Neural progenitor cell (in vitro differentiated cells): ENCODE results near the gene RARRES2. TPM values are rescaled to one million over a fixed set of nuclear protein-coding genes. Genes with fewer than 3 reads are reported as not detected.
"Not testable (repeated sequence)": the region's sequence is repeated elsewhere in the genome, so short reads cannot be mapped to it uniquely, and the experiment has no call there.

Source experiments
- DNase-seq: peaks from one replicate; pipeline ENCODE4 v3.0.0-alpha.2; 2016; ENCODE audit warnings: low spot score
- H2AFZ ChIP-seq: fragments of 200-600 bp; sonication (generic); replicated peaks from 2 replicates; pipeline ENCODE4 v1.6.1; 2016; ENCODE audit warnings: antibody characterized with exemption
- H3F3A ChIP-seq: fragments of 200-600 bp; sonication (generic); 2 replicates; pipeline ENCODE4 v1.6.1; 2016; ENCODE audit warnings: antibody characterized with exemption, low read depth
- H3K27ac ChIP-seq: fragments of 200-600 bp; sonication (generic); 2 replicates; pipeline ENCODE4 v1.5.1; 2016; ENCODE audit warnings: mild to moderate bottlenecking
- H3K27me3 ChIP-seq: fragments of 200-600 bp; sonication (generic); 2 replicates; pipeline ENCODE4 v1.6.1; 2016; ENCODE audit warnings: mild to moderate bottlenecking, moderate library complexity
- H3K36me3 ChIP-seq: fragments of 200-600 bp; sonication (generic); 2 replicates; pipeline ENCODE4 v1.5.1; 2016
- H3K4me1 ChIP-seq: fragments of 200-600 bp; sonication (generic); 2 replicates; pipeline ENCODE4 v1.6.1; 2016; ENCODE audit warnings: mixed run types
- H3K4me2 ChIP-seq: fragments of 200-600 bp; sonication (generic); 2 replicates; pipeline ENCODE4 v1.6.1; 2016
- H3K4me3 ChIP-seq: fragments of 200-600 bp; sonication (generic); 2 replicates; pipeline ENCODE4 v1.5.1; 2016
- H3K79me2 ChIP-seq: fragments of 200-600 bp; sonication (generic); 2 replicates; pipeline ENCODE4 v1.6.1; 2016; ENCODE audit warnings: low read depth
- H3K9ac ChIP-seq: fragments of 200-600 bp; sonication (generic); 2 replicates; pipeline ENCODE4 v1.6.1; 2016
- H3K9me3 ChIP-seq: fragments of 200-600 bp; sonication (generic); 2 replicates; pipeline ENCODE4 v1.5.1; 2016; ENCODE audit warnings: low read depth
- H4K20me1 ChIP-seq: fragments of 200-600 bp; sonication (generic); 2 replicates; pipeline ENCODE4 v1.6.1; 2016; ENCODE audit warnings: low read depth
- H3K27ac Mint-ChIP-seq: 3 replicates; pipeline ENCODE4 v1.8.0; 2021; ENCODE audit warnings: mixed read lengths
- H3K27me3 Mint-ChIP-seq: 2 replicates; pipeline ENCODE4 v1.8.0; 2022; ENCODE audit warnings: low read depth, mild to moderate bottlenecking, inconsistent platforms, moderate library complexity, mixed read lengths; ENCODE audit not compliant: insufficient read depth
- H3K36me3 Mint-ChIP-seq: 3 replicates; pipeline ENCODE4 v1.8.0; 2021; ENCODE audit warnings: mixed read lengths
- H3K4me1 Mint-ChIP-seq: 3 replicates; pipeline ENCODE4 v1.8.0; 2021; ENCODE audit warnings: mixed read lengths
- H3K4me3 Mint-ChIP-seq: 3 replicates; pipeline ENCODE4 v1.8.0; 2021; ENCODE audit warnings: mild to moderate bottlenecking, moderate library complexity, mixed read lengths
- H3K9me3 Mint-ChIP-seq: 3 replicates; pipeline ENCODE4 v1.8.0; 2020; ENCODE audit warnings: mixed read lengths
- EZH2 ChIP-seq: fragments of 200-600 bp; sonication (generic); IDR thresholded peaks from 2 replicates; pipeline ENCODE4 v1.6.1; 2017; ENCODE audit warnings: antibody characterized with exemption, mild to moderate bottlenecking, moderate library complexity
- EZH2phosphoT487 ChIP-seq: fragments of 200-600 bp; sonication (generic); IDR thresholded peaks from 2 replicates; pipeline ENCODE4 v1.6.1; 2017; ENCODE audit warnings: antibody characterized with exemption
- total RNA-seq: library from RNA; depleted of rRNA; stranded (reverse); fragments of >200 nt; gene quantifications from 2 replicates; pipeline ENCODE4 v1.2.3, GENCODE V29; 2015; ENCODE audit warnings: low replicate concordance
- TF ChIP-seq, protein P1 (sequence below): fragments of 200-600 bp; sonication (generic); IDR thresholded peaks from 2 replicates; pipeline ENCODE4 v1.5.1; 2017; ENCODE audit warnings: antibody characterized with exemption, mild to moderate bottlenecking

The RARRES2 gene
- total RNA-seq, 1 donor from 2014 or later, result 0.19 TPM

DNA sequence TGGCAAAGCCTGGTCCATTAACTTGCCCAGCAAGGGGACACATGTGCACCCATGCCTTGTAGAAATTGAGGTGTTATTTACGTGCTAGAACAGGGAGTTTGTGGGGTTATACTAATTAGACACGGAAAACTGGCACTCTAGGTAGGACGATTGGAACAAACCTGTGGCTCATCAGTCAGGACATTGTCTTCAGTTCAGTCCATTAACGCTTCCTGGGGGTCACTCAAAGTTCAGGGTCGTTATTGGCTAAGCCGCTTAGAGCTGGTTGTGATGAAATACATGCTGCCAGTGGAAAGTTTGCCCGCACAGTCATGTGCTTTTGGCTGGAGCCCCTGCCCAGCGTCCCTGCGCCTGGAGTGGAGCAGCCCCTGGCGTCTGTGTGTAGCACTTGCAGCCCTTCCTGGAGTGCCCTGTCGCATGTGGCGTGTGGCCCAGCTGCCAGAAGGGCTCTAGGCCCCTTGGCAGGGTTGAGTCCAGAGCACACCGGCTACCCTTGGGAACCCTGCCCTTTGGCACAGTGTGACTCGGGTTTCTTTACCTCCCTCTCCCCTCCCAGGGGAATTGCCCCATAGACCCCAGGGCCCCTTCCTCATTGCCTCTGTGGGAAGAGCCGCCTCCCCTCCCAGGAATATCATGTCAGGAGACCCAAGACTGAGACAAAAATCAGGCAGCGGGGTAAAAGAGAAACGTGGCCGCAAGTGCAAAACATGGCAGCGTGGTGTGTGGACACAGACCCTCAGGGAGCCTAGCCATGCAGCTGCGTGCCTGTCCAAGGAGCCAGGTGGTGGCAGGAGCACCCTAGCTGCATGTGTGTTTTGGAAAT, 47.5 kb upstream of the RARRES2 start:
- TF ChIP-seq EZH2 (no peak), EZH2phosphoT487 (no peak)
- TF ChIP-seq, protein P1, sequence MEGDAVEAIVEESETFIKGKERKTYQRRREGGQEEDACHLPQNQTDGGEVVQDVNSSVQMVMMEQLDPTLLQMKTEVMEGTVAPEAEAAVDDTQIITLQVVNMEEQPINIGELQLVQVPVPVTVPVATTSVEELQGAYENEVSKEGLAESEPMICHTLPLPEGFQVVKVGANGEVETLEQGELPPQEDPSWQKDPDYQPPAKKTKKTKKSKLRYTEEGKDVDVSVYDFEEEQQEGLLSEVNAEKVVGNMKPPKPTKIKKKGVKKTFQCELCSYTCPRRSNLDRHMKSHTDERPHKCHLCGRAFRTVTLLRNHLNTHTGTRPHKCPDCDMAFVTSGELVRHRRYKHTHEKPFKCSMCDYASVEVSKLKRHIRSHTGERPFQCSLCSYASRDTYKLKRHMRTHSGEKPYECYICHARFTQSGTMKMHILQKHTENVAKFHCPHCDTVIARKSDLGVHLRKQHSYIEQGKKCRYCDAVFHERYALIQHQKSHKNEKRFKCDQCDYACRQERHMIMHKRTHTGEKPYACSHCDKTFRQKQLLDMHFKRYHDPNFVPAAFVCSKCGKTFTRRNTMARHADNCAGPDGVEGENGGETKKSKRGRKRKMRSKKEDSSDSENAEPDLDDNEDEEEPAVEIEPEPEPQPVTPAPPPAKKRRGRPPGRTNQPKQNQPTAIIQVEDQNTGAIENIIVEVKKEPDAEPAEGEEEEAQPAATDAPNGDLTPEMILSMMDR, result peak; percentile 40
- H3K79me2 ChIP-seq, result peaks cover 97% of the 10 kb centered on the region
- peaks cover 8% of the 10 kb centered on the region for H3K36me3 ChIP-seq
- DNase-seq, result peak; percentile 52
- no peaks in the 10 kb centered on the region for H3K9me3 ChIP-seq
- Mint-ChIP-seq H3K27ac (no peak overlapping the region), H3K9me3 (no peaks in the 10 kb centered on the region), H3K4me1 (peaks cover 53% of the 10 kb centered on the region), H3K27me3 (no peaks in the 10 kb centered on the region), H3K36me3 (peaks cover 23% of the 10 kb centered on the region), H3K4me3 (no peak overlapping the region)
- peaks cover 27% of the 10 kb centered on the region for H3F3A ChIP-seq
- H4K20me1 ChIP-seq, result peaks cover 45% of the 10 kb centered on the region
- H3K27ac ChIP-seq, result no peak overlapping the region
- H3K9ac ChIP-seq, result no peak overlapping the region
- H3K4me2 ChIP-seq, result no peak overlapping the region
- no peak overlapping the region for H3K4me3 ChIP-seq
- no peaks in the 10 kb centered on the region for H3K27me3 ChIP-seq
- H3K4me1 ChIP-seq, result peaks cover 41% of the 10 kb centered on the region
- H2AFZ ChIP-seq, result no peak overlapping the region

- DNase-seq, result peak; percentile 2
- Mint-ChIP-seq H3K27me3 (no peaks in the 10 kb centered on the region), H3K4me3 (no peak overlapping the region), H3K36me3 (peaks cover 23% of the 10 kb centered on the region), H3K9me3 (no peaks in the 10 kb centered on the region), H3K4me1 (peaks cover 58% of the 10 kb centered on the region), H3K27ac (no peak overlapping the region)
- Histone ChIP-seq H2AFZ (no peak overlapping the region), H3K36me3 (peaks cover 8% of the 10 kb centered on the region), H3K79me2 (peaks cover 94% of the 10 kb centered on the region), H3K9ac (no peak overlapping the region), H3K4me2 (peak overlapping the region; percentile 45), H4K20me1 (peaks cover 41% of the 10 kb centered on the region), H3K27me3 (no peaks in the 10 kb centered on the region), H3K4me3 (no peak overlapping the region), H3K9me3 (no peaks in the 10 kb centered on the region), H3K27ac (no peak overlapping the region), H3F3A (peaks cover 32% of the 10 kb centered on the region), H3K4me1 (peaks cover 44% of the 10 kb centered on the region)
- TF ChIP-seq EZH2 (no peak), EZH2phosphoT487 (no peak)
- TF ChIP-seq, protein P1, result no peak
Measured at GRCh38 chr7:150388306-150388705, 46.9 kb upstream of the RARRES2 start.

- not testable (repeated sequence) for H3K27me3 ChIP-seq, H3K9ac ChIP-seq, H3K4me3 ChIP-seq, H2AFZ ChIP-seq, H3K27me3 Mint-ChIP-seq, H3K9me3 Mint-ChIP-seq, H3K9me3 ChIP-seq, DNase-seq, H3K36me3 ChIP-seq
- Histone ChIP-seq H3K4me2 (peak overlapping the region; percentile 89), H3K4me1 (peaks cover 66% of the 10 kb centered on the region), H3K27ac (peak overlapping the region; percentile 94), H3F3A (peaks cover 43% of the 10 kb centered on the region), H4K20me1 (peaks cover 39% of the 10 kb centered on the region), H3K79me2 (peaks cover 95% of the 10 kb centered on the region)
- H3K27ac Mint-ChIP-seq, result peak overlapping the region; percentile 81
- H3K4me1 Mint-ChIP-seq, result peaks cover 75% of the 10 kb centered on the region
- peak overlapping the region; percentile 30 for H3K4me3 Mint-ChIP-seq
- H3K36me3 Mint-ChIP-seq, result peaks cover 15% of the 10 kb centered on the region
Measured at GRCh38 chr7:150385884-150386283, 44.5 kb upstream of the RARRES2 start.

- Histone ChIP-seq H3K4me2 (peak overlapping the region; percentile 89), H3F3A (peaks cover 43% of the 10 kb centered on the region), H3K27ac (peak overlapping the region; percentile 94), H3K36me3 (peaks cover 1% of the 10 kb centered on the region), H3K4me3 (no peak overlapping the region), H2AFZ (no peak overlapping the region), H3K27me3 (no peaks in the 10 kb centered on the region), H4K20me1 (peaks cover 41% of the 10 kb centered on the region), H3K4me1 (peaks cover 71% of the 10 kb centered on the region), H3K9me3 (no peaks in the 10 kb centered on the region), H3K79me2 (peaks cover 95% of the 10 kb centered on the region), H3K9ac (no peak overlapping the region)
- H3K4me1 Mint-ChIP-seq, result peaks cover 79% of the 10 kb centered on the region
- peak; percentile 33 for DNase-seq
- peak overlapping the region; percentile 74 for H3K4me3 Mint-ChIP-seq
- peak overlapping the region; percentile 95 for H3K27ac Mint-ChIP-seq
- no peaks in the 10 kb centered on the region for H3K9me3 Mint-ChIP-seq
- peaks cover 5% of the 10 kb centered on the region for H3K27me3 Mint-ChIP-seq
- TF ChIP-seq, protein P1, result no peak
- TF ChIP-seq EZH2phosphoT487 (no peak), EZH2 (no peak)
- peaks cover 13% of the 10 kb centered on the region for H3K36me3 Mint-ChIP-seq
Measured at GRCh38 chr7:150385302-150385723, 43.9 kb upstream of the RARRES2 start.
